ENCODE data around the gene M1AP.

The M1AP gene

DNA sequence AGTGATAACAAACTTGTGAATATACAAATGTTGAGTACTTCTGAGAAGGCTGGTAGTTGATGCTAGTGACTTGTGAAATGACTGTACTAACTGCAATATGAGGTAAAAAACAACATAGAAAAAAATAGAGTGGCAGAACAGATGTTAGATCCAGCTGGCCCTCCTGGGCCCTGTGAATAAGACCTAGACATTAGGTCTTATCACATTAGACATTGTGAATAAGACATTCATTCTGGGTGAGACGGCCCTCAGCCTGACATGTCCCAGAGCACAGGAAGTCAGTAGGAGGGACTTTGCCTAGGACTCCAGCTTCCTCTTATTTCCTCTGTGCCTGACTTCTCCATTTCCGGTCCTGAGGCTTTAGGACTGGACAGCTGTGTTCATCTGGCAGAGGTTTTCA is 70.7 kb downstream of the M1AP start:
- H3K36me3 ChIP-seq (ENCODE audit: control insufficient read depth, insufficient read depth, low read length): no peaks in the 10 kb centered on the region
- no peaks in the 10 kb centered on the region for H3K9me3 ChIP-seq (ENCODE audit: control insufficient read depth, insufficient read depth, low read length)
- no peak overlapping the region for H3K4me3 ChIP-seq (ENCODE audit: low read length)
- H3K27ac ChIP-seq (ENCODE audit: low read length): no peak overlapping the region
- WGBS (ENCODE audit: insufficient coverage, insufficient read length): no CpG with 5 or more reads among the region's 2 CpGs
- no peaks in the 10 kb centered on the region for H3K27me3 ChIP-seq (ENCODE audit: control insufficient read depth, insufficient read depth, low read length)
- H3K4me1 ChIP-seq (ENCODE audit: control insufficient read depth, insufficient read depth, low read length): 0 out of 2 replicates have a peak, but pooled peaks cover 1% of the 10 kb centered on the region
- no peak for DNase-seq (ENCODE audit: low read depth, low spot score)

DNA sequence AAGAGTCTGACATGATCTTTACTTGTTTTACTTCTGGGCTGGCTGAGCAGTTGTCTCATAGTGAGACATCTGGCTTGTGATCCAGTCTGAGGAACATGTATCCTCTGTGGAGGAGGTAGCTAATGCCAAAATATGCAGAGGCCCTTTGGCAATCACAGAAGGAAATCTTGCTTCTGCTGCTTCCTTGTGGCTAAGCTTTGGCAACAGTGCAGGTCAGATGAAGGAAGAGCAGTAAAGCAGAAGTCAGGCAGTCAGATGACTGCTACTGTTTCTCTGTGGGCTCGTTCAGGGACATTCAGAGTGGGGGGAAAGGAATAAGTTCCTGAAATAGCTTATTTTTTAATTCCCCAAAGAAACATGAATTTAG is 71.3 kb downstream of the M1AP start:
- Histone ChIP-seq H3K27me3 (ENCODE audit: control insufficient read depth, insufficient read depth, low read length) (no peaks in the 10 kb centered on the region), H3K36me3 (ENCODE audit: control insufficient read depth, insufficient read depth, low read length) (no peaks in the 10 kb centered on the region), H3K4me1 (ENCODE audit: control insufficient read depth, insufficient read depth, low read length) (0 out of 2 replicates have a peak, but pooled peaks cover 1% of the 10 kb centered on the region), H3K9me3 (ENCODE audit: control insufficient read depth, insufficient read depth, low read length) (no peaks in the 10 kb centered on the region), H3K4me3 (ENCODE audit: low read length) (no peak overlapping the region), H3K27ac (ENCODE audit: low read length) (no peak overlapping the region)
- WGBS (ENCODE audit: insufficient coverage, insufficient read length): no CpG with 5 or more reads among the region's 1 CpG
- DNase-seq (ENCODE audit: low read depth, low spot score): no peak

DNA sequence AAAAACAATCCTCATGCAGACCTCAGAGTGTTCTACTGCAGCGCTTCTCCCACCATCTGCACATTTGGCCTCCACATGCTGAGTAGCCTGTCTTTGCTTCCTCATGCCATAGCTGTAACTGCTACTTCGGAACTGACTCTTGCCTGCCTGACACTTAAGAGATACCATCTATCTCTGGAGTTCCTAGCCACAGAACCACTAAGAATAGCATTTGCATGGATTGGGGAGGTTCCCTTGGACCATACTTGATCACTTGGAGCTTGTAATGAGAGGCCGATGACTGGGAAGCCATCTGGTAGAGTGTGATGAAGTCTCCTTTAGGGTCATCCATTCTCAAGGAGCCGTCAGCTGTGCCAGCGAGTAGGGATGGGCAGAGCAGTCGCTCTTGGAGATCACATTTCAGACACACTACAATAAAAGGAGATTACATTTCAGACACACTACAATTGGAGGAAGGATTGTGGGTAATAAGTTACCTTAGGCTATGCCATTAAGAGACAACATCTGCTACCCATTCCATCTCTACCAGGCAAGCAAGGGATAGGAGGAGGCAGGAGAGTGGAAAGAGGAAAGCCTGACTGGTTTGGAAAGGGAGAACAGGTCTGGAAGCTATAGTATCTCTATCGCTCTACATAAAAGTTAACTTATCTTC is 71.8 kb downstream of the M1AP start:
- H3K27ac ChIP-seq (ENCODE audit: low read length): no peak overlapping the region
- no peak for DNase-seq (ENCODE audit: low read depth, low spot score)
- WGBS (ENCODE audit: insufficient coverage, insufficient read length): no CpG with 5 or more reads among the region's 7 CpGs

DNA sequence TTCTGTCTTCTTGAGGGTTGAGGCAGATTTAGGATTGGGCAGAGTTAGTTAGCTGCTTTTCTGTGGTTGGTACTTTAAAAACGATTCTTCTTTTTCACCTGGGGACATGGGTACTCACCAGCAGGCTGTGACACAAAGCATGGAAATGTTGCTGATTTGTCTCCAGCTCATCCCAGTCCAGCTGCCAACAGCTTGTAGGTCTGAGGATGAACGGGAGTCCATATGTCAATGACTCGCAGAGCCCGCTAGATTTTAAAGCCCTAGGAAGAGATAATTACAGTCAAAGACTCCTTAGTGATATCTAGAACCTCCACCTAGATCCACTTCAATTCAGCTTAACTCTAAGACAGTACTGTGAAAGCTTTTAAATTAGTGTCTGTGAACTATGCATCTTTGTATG is 72.8 kb downstream of the M1AP start:
- Histone ChIP-seq H3K4me1 (ENCODE audit: control insufficient read depth, insufficient read depth, low read length) (0 out of 2 replicates have a peak, but pooled peaks cover 1% of the 10 kb centered on the region), H3K9me3 (ENCODE audit: control insufficient read depth, insufficient read depth, low read length) (no peaks in the 10 kb centered on the region), H3K27me3 (ENCODE audit: control insufficient read depth, insufficient read depth, low read length) (no peaks in the 10 kb centered on the region), H3K36me3 (ENCODE audit: control insufficient read depth, insufficient read depth, low read length) (no peaks in the 10 kb centered on the region), H3K4me3 (ENCODE audit: low read length) (no peak overlapping the region), H3K27ac (ENCODE audit: low read length) (no peak overlapping the region)
- no CpG with 5 or more reads among the region's 4 CpGs for WGBS (ENCODE audit: insufficient coverage, insufficient read length)
- DNase-seq (ENCODE audit: low read depth, low spot score): no peak

More for the DNA sequence above, 71.8 kb downstream of the M1AP start:
- Histone ChIP-seq H3K4me3 (ENCODE audit: low read length) (no peak overlapping the region), H3K36me3 (ENCODE audit: control insufficient read depth, insufficient read depth, low read length) (no peaks in the 10 kb centered on the region), H3K4me1 (ENCODE audit: control insufficient read depth, insufficient read depth, low read length) (0 out of 2 replicates have a peak, but pooled peaks cover 1% of the 10 kb centered on the region), H3K27me3 (ENCODE audit: control insufficient read depth, insufficient read depth, low read length) (no peaks in the 10 kb centered on the region), H3K9me3 (ENCODE audit: control insufficient read depth, insufficient read depth, low read length) (no peaks in the 10 kb centered on the region)

DNA sequence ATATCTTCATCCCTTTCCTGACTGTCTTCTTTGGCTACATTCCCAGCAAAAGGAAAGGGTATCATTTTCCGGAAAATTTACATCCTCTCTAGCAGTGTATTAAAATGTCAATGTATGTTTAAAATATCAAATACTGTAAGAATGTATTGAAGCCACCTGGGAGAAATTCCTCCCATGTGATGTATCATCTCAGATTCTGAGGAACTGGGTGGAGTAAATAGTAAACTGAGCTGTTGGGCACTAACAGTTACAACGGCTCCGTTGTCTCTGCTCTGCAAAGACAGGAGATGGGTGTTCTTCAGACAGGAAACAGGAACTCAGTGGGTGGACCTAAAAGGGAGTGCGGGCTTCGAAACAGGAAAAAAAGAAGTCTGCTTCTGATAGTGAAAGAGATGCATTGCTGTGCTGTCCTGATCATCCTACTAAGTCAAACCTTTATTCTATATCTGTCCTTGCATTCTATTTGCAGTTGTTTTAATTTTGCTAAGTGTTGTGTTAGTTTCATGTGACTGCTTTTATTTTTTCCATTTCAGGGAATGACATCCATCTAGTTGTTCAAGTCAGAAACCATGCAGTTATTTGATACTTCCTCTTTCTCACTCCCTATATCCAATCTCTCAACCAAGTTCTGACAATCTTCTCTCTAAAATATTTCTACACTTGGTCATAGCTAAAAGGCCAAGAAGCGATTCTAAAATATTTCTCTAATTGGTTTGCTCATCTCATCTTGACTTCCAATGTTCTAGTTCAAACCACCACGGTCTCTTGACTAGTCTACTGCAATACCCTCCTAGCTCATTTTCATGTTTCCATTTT is 74.2 kb downstream of the M1AP start:
- no peak for DNase-seq (ENCODE audit: low read depth, low spot score)
- Histone ChIP-seq H3K27ac (ENCODE audit: low read length) (no peak overlapping the region), H3K27me3 (ENCODE audit: control insufficient read depth, insufficient read depth, low read length) (no peaks in the 10 kb centered on the region), H3K4me3 (ENCODE audit: low read length) (no peak overlapping the region), H3K4me1 (ENCODE audit: control insufficient read depth, insufficient read depth, low read length) (0 out of 2 replicates have a peak, but pooled peaks cover 1% of the 10 kb centered on the region), H3K36me3 (ENCODE audit: control insufficient read depth, insufficient read depth, low read length) (no peaks in the 10 kb centered on the region), H3K9me3 (ENCODE audit: control insufficient read depth, insufficient read depth, low read length) (no peaks in the 10 kb centered on the region)
- no CpG with 5 or more reads among the region's 7 CpGs for WGBS (ENCODE audit: insufficient coverage, insufficient read length)

DNA sequence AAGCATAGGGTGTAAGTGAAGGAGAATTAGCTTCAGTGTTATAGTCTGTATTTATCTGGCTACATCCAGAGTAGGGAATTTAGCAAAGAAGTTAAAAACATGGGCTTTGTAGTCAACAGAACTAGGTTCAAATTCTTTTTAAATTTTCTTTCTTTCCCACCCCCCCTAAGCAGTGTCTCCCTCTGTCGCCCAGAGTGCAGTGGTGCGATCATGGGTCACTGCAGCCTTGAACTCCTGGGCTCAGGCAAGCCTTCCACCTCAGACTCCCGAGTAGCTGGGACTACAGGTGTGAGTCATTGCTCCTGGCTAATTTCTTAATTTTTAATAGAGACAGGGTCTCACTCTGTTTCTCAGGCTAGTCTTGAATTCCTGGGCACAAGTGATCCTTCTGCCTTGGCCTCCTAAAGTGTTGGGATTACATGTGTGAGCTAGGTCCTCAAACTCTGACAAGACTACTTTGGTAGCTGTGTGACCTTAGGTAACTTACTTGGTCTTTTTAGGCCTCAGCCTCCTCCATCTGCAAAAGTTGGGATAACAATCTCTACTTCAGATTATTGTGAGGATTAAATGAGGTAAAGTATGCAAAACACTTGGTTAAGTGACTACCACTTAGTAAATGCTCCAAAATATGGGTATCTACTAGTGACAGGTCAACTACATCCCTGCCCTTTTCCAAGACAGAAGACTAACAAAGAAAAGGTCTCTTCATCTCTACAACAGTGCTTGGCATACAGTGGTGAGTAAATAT is 75.8 kb downstream of the M1AP start:
- DNase-seq (ENCODE audit: low read depth, low spot score): no peak
- Histone ChIP-seq H3K4me1 (ENCODE audit: control insufficient read depth, insufficient read depth, low read length) (no peaks in the 10 kb centered on the region), H3K4me3 (ENCODE audit: low read length) (no peak overlapping the region), H3K9me3 (ENCODE audit: control insufficient read depth, insufficient read depth, low read length) (no peaks in the 10 kb centered on the region), H3K36me3 (ENCODE audit: control insufficient read depth, insufficient read depth, low read length) (no peaks in the 10 kb centered on the region), H3K27ac (ENCODE audit: low read length) (no peak overlapping the region), H3K27me3 (ENCODE audit: control insufficient read depth, insufficient read depth, low read length) (no peaks in the 10 kb centered on the region)
- no CpG with 5 or more reads among the region's 3 CpGs for WGBS (ENCODE audit: insufficient coverage, insufficient read length)

DNA sequence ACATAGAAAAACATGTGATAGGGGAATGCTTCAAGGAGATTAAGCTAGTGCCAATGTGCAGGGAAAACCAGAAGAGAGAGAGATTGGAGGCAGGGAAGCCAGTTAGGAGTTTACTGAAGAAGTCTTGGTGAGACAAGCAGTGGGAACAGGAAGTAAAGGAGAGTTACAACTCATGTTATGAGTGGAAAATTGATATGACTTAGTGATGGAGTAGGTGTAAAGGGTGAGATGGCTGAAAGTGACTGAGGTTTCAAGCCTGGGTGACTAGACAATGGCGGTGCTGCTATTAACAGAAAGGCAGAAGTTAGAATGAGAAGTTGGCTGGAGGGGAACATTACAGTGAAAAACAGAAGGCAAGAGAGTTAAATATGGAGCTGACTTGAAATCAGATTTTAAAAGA is 77.1 kb downstream of the M1AP start:
- WGBS (ENCODE audit: insufficient coverage, insufficient read length): no CpG with 5 or more reads among the region's 1 CpG

DNA sequence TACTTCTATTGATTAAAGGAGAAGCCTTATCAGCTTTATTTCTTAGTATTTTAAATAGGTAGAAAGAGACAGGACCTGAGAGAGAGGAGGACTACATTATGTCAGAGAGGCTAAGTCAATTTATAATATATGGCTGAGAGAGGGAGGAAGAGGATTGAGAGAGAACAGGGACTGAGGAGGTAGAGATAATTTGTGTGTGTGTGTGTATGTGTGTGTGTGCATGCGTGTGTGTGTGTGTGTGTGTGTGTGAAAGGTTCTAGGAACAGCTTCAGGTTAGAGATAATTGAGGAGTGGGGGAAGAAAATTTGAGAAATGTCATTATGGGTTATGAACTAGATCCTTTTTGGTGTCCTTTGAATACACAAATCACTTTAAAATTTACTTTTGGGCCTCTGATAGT is 78.4 kb downstream of the M1AP start:
- H3K4me3 ChIP-seq (ENCODE audit: low read length): no peak overlapping the region
- no peaks in the 10 kb centered on the region for H3K4me1 ChIP-seq (ENCODE audit: control insufficient read depth, insufficient read depth, low read length)
- no CpG with 5 or more reads among the region's 1 CpG for WGBS (ENCODE audit: insufficient coverage, insufficient read length)
- H3K27me3 ChIP-seq (ENCODE audit: control insufficient read depth, insufficient read depth, low read length): no peaks in the 10 kb centered on the region
- H3K27ac ChIP-seq (ENCODE audit: low read length): no peak overlapping the region
- no peaks in the 10 kb centered on the region for H3K9me3 ChIP-seq (ENCODE audit: control insufficient read depth, insufficient read depth, low read length)
- DNase-seq (ENCODE audit: low read depth, low spot score): no peak
- H3K36me3 ChIP-seq (ENCODE audit: control insufficient read depth, insufficient read depth, low read length): no peaks in the 10 kb centered on the region

More for the DNA sequence above, 77.1 kb downstream of the M1AP start:
- Histone ChIP-seq H3K9me3 (ENCODE audit: control insufficient read depth, insufficient read depth, low read length) (no peaks in the 10 kb centered on the region), H3K36me3 (ENCODE audit: control insufficient read depth, insufficient read depth, low read length) (no peaks in the 10 kb centered on the region), H3K4me1 (ENCODE audit: control insufficient read depth, insufficient read depth, low read length) (no peaks in the 10 kb centered on the region), H3K27ac (ENCODE audit: low read length) (no peak overlapping the region), H3K4me3 (ENCODE audit: low read length) (no peak overlapping the region), H3K27me3 (ENCODE audit: control insufficient read depth, insufficient read depth, low read length) (no peaks in the 10 kb centered on the region)
- DNase-seq (ENCODE audit: low read depth, low spot score): no peak

DNA sequence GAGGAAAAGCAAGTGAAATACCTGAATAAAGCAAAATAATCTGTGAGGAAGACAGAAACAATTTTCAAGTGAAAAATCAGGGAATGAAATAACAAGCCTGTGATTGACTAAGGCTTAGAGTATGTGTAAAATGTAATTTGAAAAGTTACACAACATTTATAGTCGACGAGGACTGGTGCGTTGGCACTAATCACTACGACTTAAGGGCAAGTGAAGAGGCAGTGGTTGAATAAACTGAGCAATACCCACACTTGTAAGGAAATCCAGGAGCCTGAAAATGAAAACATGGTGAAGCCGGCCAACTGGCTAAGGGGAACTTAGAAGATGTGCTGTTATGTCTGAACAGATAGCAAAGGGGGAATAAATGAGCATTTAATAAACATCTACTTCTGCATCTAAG is 80.2 kb downstream of the M1AP start:
- Histone ChIP-seq H3K36me3 (ENCODE audit: control insufficient read depth, insufficient read depth, low read length) (peaks cover 3% of the 10 kb centered on the region; the same call in 1 of the 2 replicates), H3K4me1 (ENCODE audit: control insufficient read depth, insufficient read depth, low read length) (no peaks in the 10 kb centered on the region), H3K9me3 (ENCODE audit: control insufficient read depth, insufficient read depth, low read length) (no peaks in the 10 kb centered on the region), H3K4me3 (ENCODE audit: low read length) (no peak overlapping the region), H3K27me3 (ENCODE audit: control insufficient read depth, insufficient read depth, low read length) (no peaks in the 10 kb centered on the region), H3K27ac (ENCODE audit: low read length) (no peak overlapping the region)
- no CpG with 5 or more reads among the region's 5 CpGs for WGBS (ENCODE audit: insufficient coverage, insufficient read length)
- DNase-seq (ENCODE audit: low read depth, low spot score): no peak

DNA sequence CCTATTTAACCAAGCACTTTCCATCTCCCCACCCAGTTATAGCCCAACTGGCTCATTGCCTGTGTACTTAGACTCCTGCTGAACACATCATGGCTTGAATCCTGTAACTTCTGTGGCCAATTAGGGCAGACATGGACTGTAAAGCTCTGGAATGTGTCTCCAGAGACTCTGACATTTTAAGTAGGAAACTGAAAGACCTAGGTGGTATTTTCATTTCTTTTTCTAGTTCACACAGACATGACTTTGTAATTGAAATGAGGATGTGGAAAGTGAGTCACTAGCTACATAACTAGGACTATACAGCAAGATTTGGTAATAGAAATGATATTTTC is 81.4 kb downstream of the M1AP start:
- Histone ChIP-seq H3K9me3 (ENCODE audit: control insufficient read depth, insufficient read depth, low read length) (no peaks in the 10 kb centered on the region), H3K27me3 (ENCODE audit: control insufficient read depth, insufficient read depth, low read length) (no peaks in the 10 kb centered on the region), H3K36me3 (ENCODE audit: control insufficient read depth, insufficient read depth, low read length) (peaks cover 3% of the 10 kb centered on the region; the same call in 1 of the 2 replicates), H3K4me1 (ENCODE audit: control insufficient read depth, insufficient read depth, low read length) (no peaks in the 10 kb centered on the region), H3K4me3 (ENCODE audit: low read length) (no peak overlapping the region), H3K27ac (ENCODE audit: low read length) (no peak overlapping the region)
- DNase-seq (ENCODE audit: low read depth, low spot score): no peak

All from iPS DF 6.9 (cell line).